Fibroblast of lung (primary cell): ENCODE measurements around the gene PPP1R11.

ENCODE experiments used
- CTCF ChIP-seq, 2 donors: IDR thresholded peaks in 1 of 2; conservative IDR thresholded peaks in 1 of 2; 1 replicate in 1 of 2; 2 replicates in 1 of 2; pipeline ENCODE4 v1.5.1; 2011 to 2012; ENCODE audit warnings: low read length in 2 of 2, control low read depth in 1 of 2, inconsistent platforms in 1 of 2, low read depth in 1 of 2, mild to moderate bottlenecking in 1 of 2
- EZH2 ChIP-seq: IDR thresholded peaks from 2 replicates; pipeline ENCODE4 v1.5.1; 2012; ENCODE audit warnings: low read length, control low read depth, mild to moderate bottlenecking; ENCODE audit errors: missing control alignments

- TF ChIP-seq CTCF (conservative IDR thresholded peaks at IDR 0.05 in 1 of 2, IDR thresholded peaks at IDR 0.05 in 1 of 2; ENCODE audit: low read depth in 1 of 2, low read length in 2 of 2) (no peak), EZH2 (no peak)
These were observed 35.6 kb upstream of the PPP1R11 start for GRCh38 chr6:30031381-30031780.
